ENCODE measurements around the gene DAZAP1. TPM values are rescaled to one million over a fixed set of nuclear protein-coding genes. Genes with fewer than 3 reads are reported as not detected.
"Not testable (repeated sequence)": the region's sequence is repeated elsewhere in the genome, so short reads cannot be mapped to it uniquely, and the experiment has no call there.

The DAZAP1 gene
- polyA plus RNA-seq, 1 experiment: 38.3 TPM

GRCh38 chr19:1418496-1418775 is 11.1 kb downstream of the DAZAP1 start:
- no peak for DNase-seq (ENCODE audit: low read depth)
- ChIA-PET POLR2A (no interaction called here), CTCF (interaction anchor here (1.2 to 2.0 kb wide), 3 partner anchors 14 to 139 kb away, joined by 3 to 4 read pairs (median 4); no protein-coding TSS in a partner anchor)
- Histone ChIP-seq H3K36me3 (ENCODE audit: control insufficient read depth, insufficient read depth, low read length) (peaks cover 37% of the 10 kb centered on the region), H3K27me3 (ENCODE audit: control insufficient read depth, insufficient read depth, low read length) (no peaks in the 10 kb centered on the region), H3K4me3 (ENCODE audit: low read depth, low read length) (no peak overlapping the region)
- TF ChIP-seq, protein P1, sequence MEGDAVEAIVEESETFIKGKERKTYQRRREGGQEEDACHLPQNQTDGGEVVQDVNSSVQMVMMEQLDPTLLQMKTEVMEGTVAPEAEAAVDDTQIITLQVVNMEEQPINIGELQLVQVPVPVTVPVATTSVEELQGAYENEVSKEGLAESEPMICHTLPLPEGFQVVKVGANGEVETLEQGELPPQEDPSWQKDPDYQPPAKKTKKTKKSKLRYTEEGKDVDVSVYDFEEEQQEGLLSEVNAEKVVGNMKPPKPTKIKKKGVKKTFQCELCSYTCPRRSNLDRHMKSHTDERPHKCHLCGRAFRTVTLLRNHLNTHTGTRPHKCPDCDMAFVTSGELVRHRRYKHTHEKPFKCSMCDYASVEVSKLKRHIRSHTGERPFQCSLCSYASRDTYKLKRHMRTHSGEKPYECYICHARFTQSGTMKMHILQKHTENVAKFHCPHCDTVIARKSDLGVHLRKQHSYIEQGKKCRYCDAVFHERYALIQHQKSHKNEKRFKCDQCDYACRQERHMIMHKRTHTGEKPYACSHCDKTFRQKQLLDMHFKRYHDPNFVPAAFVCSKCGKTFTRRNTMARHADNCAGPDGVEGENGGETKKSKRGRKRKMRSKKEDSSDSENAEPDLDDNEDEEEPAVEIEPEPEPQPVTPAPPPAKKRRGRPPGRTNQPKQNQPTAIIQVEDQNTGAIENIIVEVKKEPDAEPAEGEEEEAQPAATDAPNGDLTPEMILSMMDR (IDR thresholded peaks at IDR 0.05; ENCODE audit: insufficient read depth, low read depth, low read length): no peak

GRCh38 chr19:1418951-1419738 is 11.8 kb downstream of the DAZAP1 start:
- ChIA-PET POLR2A (no interaction called here), CTCF (interaction anchor here (0.7 to 2.0 kb wide), 4 partner anchors 11 to 140 kb away, joined by 3 to 4 read pairs (median 4); no protein-coding TSS in a partner anchor)
- TF ChIP-seq, protein P1 (IDR thresholded peaks at IDR 0.05; ENCODE audit: insufficient read depth, low read depth, low read length): no peak

DNA sequence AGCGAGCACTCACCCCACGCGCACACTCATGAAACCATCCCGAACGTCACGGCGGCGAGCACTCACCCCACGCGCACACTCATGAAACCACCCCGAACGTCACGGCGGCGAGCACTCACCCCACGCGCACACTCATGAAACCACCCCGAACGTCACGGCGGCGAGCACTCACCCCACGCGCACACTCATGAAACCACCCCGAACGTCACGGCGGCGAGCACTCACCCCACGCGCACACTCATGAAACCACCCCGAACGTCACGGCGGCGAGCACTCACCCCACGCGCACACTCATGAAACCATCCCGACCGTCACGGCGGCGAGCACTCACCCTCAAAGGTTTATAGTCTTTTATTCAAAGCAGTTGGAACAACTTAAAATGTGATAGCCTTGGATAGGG is 12.7 kb downstream of the DAZAP1 start:
- DNase-seq (ENCODE audit: low read depth); H3K27me3 ChIP-seq (ENCODE audit: control insufficient read depth, insufficient read depth, low read length); H3K4me3 ChIP-seq (ENCODE audit: low read depth, low read length); POLR2A ChIA-PET: not testable (repeated sequence)
- peaks cover 46% of the 10 kb centered on the region for H3K36me3 ChIP-seq (ENCODE audit: control insufficient read depth, insufficient read depth, low read length)
- CTCF ChIA-PET: interaction anchor here (1.8 kb wide), 1 partner anchor 17 kb away, joined by 7 read pairs; no protein-coding TSS in a partner anchor

More at GRCh38 chr19:1418951-1419738, 11.8 kb downstream of the DAZAP1 start:
- Histone ChIP-seq H3K36me3 (ENCODE audit: control insufficient read depth, insufficient read depth, low read length) (peaks cover 44% of the 10 kb centered on the region), H3K4me3 (ENCODE audit: low read depth, low read length) (no peak overlapping the region), H3K27me3 (ENCODE audit: control insufficient read depth, insufficient read depth, low read length) (no peaks in the 10 kb centered on the region)
- no peak for DNase-seq (ENCODE audit: low read depth)

DNA sequence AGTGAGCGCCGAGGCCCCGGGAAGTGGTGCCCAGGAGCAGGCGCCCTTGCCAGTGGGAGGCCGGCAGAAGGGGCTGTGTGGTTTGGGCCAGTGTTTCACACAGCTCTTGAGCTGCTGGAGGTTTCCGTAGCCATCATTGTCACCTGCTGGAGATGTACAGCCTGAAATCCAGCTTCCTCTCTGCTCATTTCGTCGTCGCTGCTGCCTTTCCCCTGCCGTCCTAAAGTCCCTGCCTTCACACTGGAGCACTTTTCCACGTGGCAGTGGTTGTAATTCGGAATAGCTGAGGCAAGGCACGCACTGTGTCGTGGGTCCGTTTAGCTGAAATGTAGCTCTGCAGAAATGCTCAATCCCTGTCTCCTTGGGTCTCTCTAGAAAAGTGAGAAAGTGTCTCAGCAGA is 13.2 kb downstream of the DAZAP1 start:
- DNase-seq (ENCODE audit: low read depth): no peak
- peaks cover 48% of the 10 kb centered on the region for H3K36me3 ChIP-seq (ENCODE audit: control insufficient read depth, insufficient read depth, low read length)
- no peaks in the 10 kb centered on the region for H3K27me3 ChIP-seq (ENCODE audit: control insufficient read depth, insufficient read depth, low read length)
- H3K4me3 ChIP-seq (ENCODE audit: low read depth, low read length): no peak overlapping the region
- ChIA-PET CTCF (interaction anchor here (0.6 to 1.8 kb wide), 3 partner anchors 17 to 141 kb away, joined by 3 to 7 read pairs (median 6); no protein-coding TSS in a partner anchor), POLR2A (no interaction called here)
- TF ChIP-seq, protein P1 (IDR thresholded peaks at IDR 0.05; ENCODE audit: insufficient read depth, low read depth, low read length): no peak

GRCh38 chr19:1421218-1421957 is 14.0 kb downstream of the DAZAP1 start:
- peaks cover 45% of the 10 kb centered on the region for H3K36me3 ChIP-seq (ENCODE audit: control insufficient read depth, insufficient read depth, low read length)
- H3K27me3 ChIP-seq (ENCODE audit: control insufficient read depth, insufficient read depth, low read length): no peaks in the 10 kb centered on the region
- CTCF ChIA-PET: interaction anchor here (0.6 to 1.8 kb wide), 4 partner anchors 16 to 142 kb away, joined by 3 to 7 read pairs (median 4); no protein-coding TSS in a partner anchor
- no peak overlapping the region for H3K4me3 ChIP-seq (ENCODE audit: low read depth, low read length)
- POLR2A ChIA-PET: no interaction called here
- TF ChIP-seq, protein P1 (IDR thresholded peaks at IDR 0.05; ENCODE audit: insufficient read depth, low read depth, low read length): no peak
- DNase-seq (ENCODE audit: low read depth): no peak
